Endothelial cell of umbilical vein (primary cell): ENCODE measurements around the gene N4BP2. TPM values are rescaled to one million over a fixed set of nuclear protein-coding genes. Genes with fewer than 3 reads are reported as not detected.
"Not testable (repeated sequence)": the region's sequence is repeated elsewhere in the genome, so short reads cannot be mapped to it uniquely, and the experiment has no call there.

ENCODE experiments used
- BruUV-seq: library from RNA; stranded (reverse); fragments of 400-500 nt; replicated peaks from 2 replicates; lab custom pipeline; 2021; lab: Mats Ljungman, UMichigan
- CTCF ChIA-PET: fragments of 300-600, 350-600 bp; sonication (Branson Sonifier 250); formaldehyde crosslinking; loops from one replicate; lab custom pipeline; 2021; ENCODE audit warnings: antibody characterized with exemption, inconsistent platforms; lab: Charles Lee
- POLR2A ChIA-PET: fragments of 300-600, 350-600 bp; sonication (Branson Sonifier 250); formaldehyde crosslinking; loops from one replicate; lab custom pipeline; 2021; ENCODE audit warnings: antibody characterized with exemption, inconsistent platforms; lab: Charles Lee
- DNase-seq: peaks from one replicate; pipeline ENCODE4 v3.0.0-alpha.2; 2011; ENCODE audit warnings: low read depth, low spot score
- FAIRE-seq: peaks from 2 replicates; lab custom pipeline; 2011; peaks lifted over from hg19 to GRCh38; lab: Jason Lieb, UNC
- H2AFZ ChIP-seq: 2 replicates; pipeline ENCODE4 v1.6.0; 2012; ENCODE audit warnings: low read depth, low read length, control low read depth, inconsistent platforms
- H3K27ac ChIP-seq: 2 replicates; pipeline ENCODE4 v1.5.1; 2011; ENCODE audit warnings: low read depth, mild to moderate bottlenecking, control low read depth, low read length, moderate library complexity; ENCODE audit not compliant: insufficient read depth
- H3K27me3 ChIP-seq, 2 experiments: 2 replicates each; pipeline versions ENCODE4 v1.6.0 to v1.6.1; 2011; ENCODE audit warnings: low read length in 2 of 2, mixed read lengths in 1 of 2; ENCODE audit not compliant: control insufficient read depth in 2 of 2, insufficient read depth in 2 of 2
- H3K36me3 ChIP-seq, 2 experiments: 2 replicates in 1 of 2; 3 replicates in 1 of 2; pipeline ENCODE4 v1.5.1; 2011; ENCODE audit warnings: low read length in 2 of 2, mild to moderate bottlenecking in 1 of 2, moderate library complexity in 1 of 2; ENCODE audit not compliant: control insufficient read depth in 2 of 2, insufficient read depth in 2 of 2; ENCODE audit errors: extremely low read depth in 1 of 2
- H3K4me1 ChIP-seq: 3 replicates; pipeline ENCODE4 v1.5.1; 2011; ENCODE audit warnings: mild to moderate bottlenecking, low read length; ENCODE audit not compliant: control insufficient read depth, insufficient read depth; ENCODE audit errors: extremely low read depth
- H3K4me2 ChIP-seq: 2 replicates; pipeline ENCODE4 v1.6.1; 2011; ENCODE audit warnings: low read length, control low read depth, mixed read lengths; ENCODE audit not compliant: insufficient read depth
- H3K4me3 ChIP-seq, 3 experiments: fragments of 200-600 bp in 1 of 3; sonication (generic), shearing (Covaris generic) in 1 of 3; replicated peaks in 1 of 3; 2 replicates each; pipeline ENCODE4 v1.5.1; 2011 to 2016; ENCODE audit warnings: control low read depth in 3 of 3, low read length in 3 of 3, mild to moderate bottlenecking in 2 of 3, inconsistent platforms in 1 of 3, low read depth in 1 of 3, moderate library complexity in 1 of 3; ENCODE audit not compliant: insufficient read depth in 1 of 3
- H3K79me2 ChIP-seq: 2 replicates; pipeline ENCODE4 v1.6.0; 2012; ENCODE audit warnings: low read length, inconsistent platforms; ENCODE audit not compliant: control insufficient read depth, insufficient read depth
- H3K9ac ChIP-seq: replicated peaks from 2 replicates; pipeline ENCODE3; 2011; ENCODE audit warnings: low read length, control low read depth; ENCODE audit not compliant: insufficient read depth; ENCODE audit errors: extremely low read depth
- H3K9me1 ChIP-seq: replicated peaks from 3 replicates; pipeline ENCODE4 v1.6.0; 2011; ENCODE audit warnings: mild to moderate bottlenecking, low read length; ENCODE audit not compliant: control insufficient read depth, insufficient read depth; ENCODE audit errors: extremely low read depth
- H3K9me3 ChIP-seq: replicated peaks from 2 replicates; pipeline ENCODE4 v1.5.1; 2012; ENCODE audit warnings: low read length, inconsistent platforms; ENCODE audit not compliant: control insufficient read depth, insufficient read depth
- H4K20me1 ChIP-seq: replicated peaks from 2 replicates; pipeline ENCODE3; 2011; ENCODE audit warnings: mild to moderate bottlenecking, low read length; ENCODE audit not compliant: control insufficient read depth, insufficient read depth; ENCODE audit errors: extremely low read depth
- EZH2 ChIP-seq: IDR thresholded peaks from 2 replicates; pipeline ENCODE4 v1.6.1; 2012; ENCODE audit warnings: borderline replicate concordance, low read depth, mild to moderate bottlenecking, moderate library complexity, low read length, inconsistent platforms; ENCODE audit not compliant: severe bottlenecking
- GATA2 ChIP-seq: IDR thresholded peaks from 2 replicates; pipeline ENCODE4 v1.7.0; 2011; ENCODE audit warnings: low read depth, mild to moderate bottlenecking, moderate library complexity, mixed read lengths, low read length; ENCODE audit not compliant: insufficient read length, insufficient read depth
- MYC ChIP-seq: IDR thresholded peaks from one replicate; pipeline ENCODE4 v1.6.1; 2011; ENCODE audit warnings: mild to moderate bottlenecking, low read depth, low read length
- POLR2A ChIP-seq: IDR thresholded peaks from 2 replicates; pipeline ENCODE4 v1.6.1; 2012; ENCODE audit warnings: low read depth, mild to moderate bottlenecking, control low read depth, low read length
- dilution Hi-C: fragments of 300-500 bp; cut with MboI; formaldehyde crosslinking; loops from one replicate; pipeline ENCODE4 v1.15.0; 2019; ENCODE audit warnings: low sequenced_read_pairs; ENCODE audit not compliant: extremely low pct_ligation_motif_present
- intact Hi-C: fragments of 100-400 bp; cut with micrococcal nuclease; formaldehyde crosslinking; loops from one replicate; pipeline ENCODE4 v1.10.0; 2022
- polyA plus RNA-seq, 4 experiments: library from polyadenylated mRNA; depleted of rRNA in 3 of 4; stranded (reverse) in 3 of 4; unstranded in 1 of 4; fragments of >200 nt; gene quantifications; 2 replicates each; pipeline versions ENCODE4 v1.2.1 to v1.2.3, GENCODE V29; 2011 to 2012; ENCODE audit warnings: missing spikeins in 1 of 4
- total RNA-seq: library from RNA; stranded (reverse); gene quantifications from 2 replicates; pipeline ENCODE4 v1.2.3, GENCODE V29; 2021

The N4BP2 gene
- total and polyA plus RNA-seq, 2 donors (not counting 3 experiments of a cell fraction or from before 2014, with no cell fraction given): 0.87 to 6.9 TPM

GRCh38 chr4:40087799-40088366 is 31.2 kb downstream of the N4BP2 start:
- dilution Hi-C loops (no loop called here), intact Hi-C loops (no loop called here)
- no TSS peak for BruUV-seq
- TF ChIP-seq GATA2 (no peak), MYC (no peak), POLR2A (no peak), EZH2 (no peak)
- no peak for DNase-seq
- no peak overlapping the region for H3K9ac ChIP-seq
- no peak for FAIRE-seq
- no peaks in the 10 kb centered on the region for H4K20me1 ChIP-seq
- no peak overlapping the region for H2AFZ ChIP-seq
- no peaks in the 10 kb centered on the region for H3K9me3 ChIP-seq
- no peaks in the 10 kb centered on the region for H3K9me1 ChIP-seq
- no peaks in the 10 kb centered on the region for H3K27me3 ChIP-seq
- H3K27ac ChIP-seq: no peak overlapping the region
- no peaks in the 10 kb centered on the region for H3K36me3 ChIP-seq
- H3K79me2 ChIP-seq: no peaks in the 10 kb centered on the region
- POLR2A ChIA-PET: no interaction called here
- H3K4me2 ChIP-seq: no peak overlapping the region
- H3K4me1 ChIP-seq: no peaks in the 10 kb centered on the region
- H3K4me3 ChIP-seq: no peak overlapping the region
- CTCF ChIA-PET: interaction anchor here (0.6 kb wide), 1 partner anchor 617 kb away, joined by 3 read pairs; no protein-coding TSS in a partner anchor

GRCh38 chr4:40093400-40093799 is 36.8 kb downstream of the N4BP2 start:
- H3K9me1 ChIP-seq, H3K36me3 ChIP-seq, H3K4me2 ChIP-seq, H2AFZ ChIP-seq, intact Hi-C loops, H3K79me2 ChIP-seq, H3K9ac ChIP-seq, DNase-seq, dilution Hi-C loops, H3K27ac ChIP-seq, POLR2A ChIA-PET, BruUV-seq, FAIRE-seq, H3K9me3 ChIP-seq, H4K20me1 ChIP-seq, CTCF ChIA-PET, H3K27me3 ChIP-seq, H3K4me1 ChIP-seq, H3K4me3 ChIP-seq: not testable (repeated sequence)
